WI38 (cell line): ENCODE measurements around the gene FBN1.

ENCODE experiments used
- H3K4me3 ChIP-seq: 2 replicates; pipeline ENCODE4 v1.5.1; 2011; ENCODE audit warnings: low read depth, mild to moderate bottlenecking, control low read depth, low read length
- TF ChIP-seq, protein P1 (sequence below): IDR thresholded peaks from 2 replicates; pipeline ENCODE4 v1.5.1; 2012; ENCODE audit warnings: low read depth, mild to moderate bottlenecking, control low read depth, low read length

The FBN1 gene

DNA sequence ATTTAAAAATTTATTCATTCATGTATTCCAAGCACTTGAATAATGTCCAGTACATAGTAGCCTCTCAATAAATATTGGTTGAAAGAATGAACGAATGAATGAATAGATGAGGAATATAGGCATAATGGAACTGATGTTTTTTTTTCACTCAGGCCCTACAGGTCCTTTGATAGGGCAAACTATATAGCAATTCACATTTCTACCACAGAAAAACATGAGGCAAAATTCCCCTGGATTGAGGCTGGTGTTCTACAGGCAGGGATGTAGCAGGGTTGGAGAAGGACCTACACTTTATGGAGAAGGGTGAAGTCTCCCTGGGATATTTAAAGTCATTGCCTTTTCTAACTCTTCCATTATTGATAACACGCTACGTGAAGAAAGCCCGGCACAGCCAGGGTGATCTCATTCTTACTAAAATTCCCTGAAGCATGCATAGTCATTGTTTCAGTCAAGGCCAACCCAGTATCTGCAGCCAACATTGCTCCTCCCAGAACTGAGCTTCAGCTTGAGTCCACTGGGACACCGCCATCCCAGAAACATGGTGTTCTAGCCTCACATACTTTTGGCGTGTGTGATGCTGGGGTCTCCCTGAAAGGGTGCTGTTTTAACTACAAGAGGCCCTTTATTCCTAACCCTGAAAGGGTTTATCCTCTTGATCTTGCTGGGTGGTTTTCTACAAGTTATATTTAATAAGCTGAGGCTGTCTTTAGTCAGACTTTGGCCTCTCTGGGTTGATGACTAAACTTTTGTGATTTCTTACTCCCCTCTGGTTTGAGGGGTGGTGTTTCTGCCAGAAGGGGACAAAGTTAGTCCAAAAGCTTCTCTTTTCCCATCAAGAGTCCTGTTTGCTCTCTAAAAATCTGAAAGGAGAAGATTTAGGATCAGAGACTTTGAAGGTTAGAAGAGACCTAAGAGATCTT, 25.9 kb upstream of the FBN1 start:
- no peak overlapping the region for H3K4me3 ChIP-seq
- TF ChIP-seq, protein P1, sequence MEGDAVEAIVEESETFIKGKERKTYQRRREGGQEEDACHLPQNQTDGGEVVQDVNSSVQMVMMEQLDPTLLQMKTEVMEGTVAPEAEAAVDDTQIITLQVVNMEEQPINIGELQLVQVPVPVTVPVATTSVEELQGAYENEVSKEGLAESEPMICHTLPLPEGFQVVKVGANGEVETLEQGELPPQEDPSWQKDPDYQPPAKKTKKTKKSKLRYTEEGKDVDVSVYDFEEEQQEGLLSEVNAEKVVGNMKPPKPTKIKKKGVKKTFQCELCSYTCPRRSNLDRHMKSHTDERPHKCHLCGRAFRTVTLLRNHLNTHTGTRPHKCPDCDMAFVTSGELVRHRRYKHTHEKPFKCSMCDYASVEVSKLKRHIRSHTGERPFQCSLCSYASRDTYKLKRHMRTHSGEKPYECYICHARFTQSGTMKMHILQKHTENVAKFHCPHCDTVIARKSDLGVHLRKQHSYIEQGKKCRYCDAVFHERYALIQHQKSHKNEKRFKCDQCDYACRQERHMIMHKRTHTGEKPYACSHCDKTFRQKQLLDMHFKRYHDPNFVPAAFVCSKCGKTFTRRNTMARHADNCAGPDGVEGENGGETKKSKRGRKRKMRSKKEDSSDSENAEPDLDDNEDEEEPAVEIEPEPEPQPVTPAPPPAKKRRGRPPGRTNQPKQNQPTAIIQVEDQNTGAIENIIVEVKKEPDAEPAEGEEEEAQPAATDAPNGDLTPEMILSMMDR = no peak

- TF ChIP-seq, protein P1 = no peak
- H3K4me3 ChIP-seq = no peak overlapping the region
These were observed 22.2 kb upstream of the FBN1 start for GRCh38 chr15:48667701-48668100.

DNA sequence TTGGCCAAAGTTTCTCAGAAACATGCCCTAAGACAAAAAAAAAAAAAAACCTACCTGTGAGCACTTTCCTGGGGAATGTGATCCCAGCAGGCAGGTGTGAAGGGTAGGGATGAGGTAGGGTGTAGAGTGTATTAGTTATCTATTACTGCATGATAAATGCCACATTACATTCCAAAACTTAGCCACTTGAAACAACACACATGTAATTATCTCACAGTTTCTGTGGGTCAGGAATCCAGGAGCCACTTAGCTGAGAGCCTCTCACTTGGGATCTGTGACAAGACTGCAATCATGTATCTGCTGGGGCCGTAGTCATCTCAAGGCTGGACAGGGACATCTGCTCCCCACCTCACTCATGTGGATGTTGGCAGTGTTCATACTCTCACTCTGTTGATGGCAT, 18.9 kb upstream of the FBN1 start:
- TF ChIP-seq, protein P1 = no peak
- no peak overlapping the region for H3K4me3 ChIP-seq

- no peak overlapping the region for H3K4me3 ChIP-seq
- TF ChIP-seq, protein P1 = no peak
These were observed 12.6 kb upstream of the FBN1 start for GRCh38 chr15:48657950-48658591.

DNA sequence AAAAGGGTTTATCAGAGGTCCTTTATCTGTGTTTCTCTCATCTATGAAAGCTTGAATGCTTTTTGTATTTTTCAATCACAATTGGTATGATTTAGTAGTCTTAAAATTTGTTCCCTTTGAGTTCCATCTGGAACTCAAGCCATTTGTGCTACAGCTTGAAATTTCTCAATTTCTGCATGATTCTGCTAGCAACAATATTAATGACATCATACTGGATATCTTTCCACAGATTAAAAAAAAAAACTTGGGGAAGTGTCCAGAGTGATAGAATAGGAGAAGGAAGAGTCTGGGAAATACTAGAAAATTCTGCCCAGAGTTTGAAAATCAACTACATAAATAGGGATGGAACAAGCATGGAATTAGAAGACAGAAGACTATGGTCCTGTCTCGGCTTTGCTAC, 9.3 kb upstream of the FBN1 start:
- TF ChIP-seq, protein P1 = no peak
- H3K4me3 ChIP-seq = no peak overlapping the region

GRCh38 chr15:48653913-48654670, 8.6 kb upstream of the FBN1 start:
- no peak overlapping the region for H3K4me3 ChIP-seq
- TF ChIP-seq, protein P1 = no peak

- TF ChIP-seq, protein P1 = no peak
- H3K4me3 ChIP-seq = no peak overlapping the region
These were observed 7.7 kb upstream of the FBN1 start for GRCh38 chr15:48653216-48653615.
